AG09309 (cell line): ENCODE results near the gene PURA.

Source experiments
- DNase-seq: peaks from one replicate; pipeline ENCODE4 v3.0.0-alpha.2; 2010; ENCODE audit warnings: low read depth
- H3K4me3 ChIP-seq: 2 replicates; pipeline ENCODE4 v1.5.1; 2011; ENCODE audit warnings: mild to moderate bottlenecking, low read depth, low read length, moderate library complexity; ENCODE audit not compliant: control insufficient read depth
- TF ChIP-seq, protein P1 (sequence below): IDR thresholded peaks from 2 replicates; pipeline ENCODE4 v1.5.1; 2011; ENCODE audit warnings: mild to moderate bottlenecking, low read depth, low read length, inconsistent platforms; ENCODE audit not compliant: insufficient read depth, control insufficient read depth; ENCODE audit errors: missing control alignments

PURA gene

GRCh38 chr5:140111859-140112551, 1.9 kb upstream of the PURA start:
- no peak for DNase-seq
- TF ChIP-seq, protein P1, sequence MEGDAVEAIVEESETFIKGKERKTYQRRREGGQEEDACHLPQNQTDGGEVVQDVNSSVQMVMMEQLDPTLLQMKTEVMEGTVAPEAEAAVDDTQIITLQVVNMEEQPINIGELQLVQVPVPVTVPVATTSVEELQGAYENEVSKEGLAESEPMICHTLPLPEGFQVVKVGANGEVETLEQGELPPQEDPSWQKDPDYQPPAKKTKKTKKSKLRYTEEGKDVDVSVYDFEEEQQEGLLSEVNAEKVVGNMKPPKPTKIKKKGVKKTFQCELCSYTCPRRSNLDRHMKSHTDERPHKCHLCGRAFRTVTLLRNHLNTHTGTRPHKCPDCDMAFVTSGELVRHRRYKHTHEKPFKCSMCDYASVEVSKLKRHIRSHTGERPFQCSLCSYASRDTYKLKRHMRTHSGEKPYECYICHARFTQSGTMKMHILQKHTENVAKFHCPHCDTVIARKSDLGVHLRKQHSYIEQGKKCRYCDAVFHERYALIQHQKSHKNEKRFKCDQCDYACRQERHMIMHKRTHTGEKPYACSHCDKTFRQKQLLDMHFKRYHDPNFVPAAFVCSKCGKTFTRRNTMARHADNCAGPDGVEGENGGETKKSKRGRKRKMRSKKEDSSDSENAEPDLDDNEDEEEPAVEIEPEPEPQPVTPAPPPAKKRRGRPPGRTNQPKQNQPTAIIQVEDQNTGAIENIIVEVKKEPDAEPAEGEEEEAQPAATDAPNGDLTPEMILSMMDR = no peak
- no peak overlapping the region for H3K4me3 ChIP-seq

- TF ChIP-seq, protein P1 = no peak
- peak overlapping the region; percentile 50 for H3K4me3 ChIP-seq
- no peak for DNase-seq
These were observed 1.2 kb upstream of the PURA start for GRCh38 chr5:140112685-140113179.

DNA sequence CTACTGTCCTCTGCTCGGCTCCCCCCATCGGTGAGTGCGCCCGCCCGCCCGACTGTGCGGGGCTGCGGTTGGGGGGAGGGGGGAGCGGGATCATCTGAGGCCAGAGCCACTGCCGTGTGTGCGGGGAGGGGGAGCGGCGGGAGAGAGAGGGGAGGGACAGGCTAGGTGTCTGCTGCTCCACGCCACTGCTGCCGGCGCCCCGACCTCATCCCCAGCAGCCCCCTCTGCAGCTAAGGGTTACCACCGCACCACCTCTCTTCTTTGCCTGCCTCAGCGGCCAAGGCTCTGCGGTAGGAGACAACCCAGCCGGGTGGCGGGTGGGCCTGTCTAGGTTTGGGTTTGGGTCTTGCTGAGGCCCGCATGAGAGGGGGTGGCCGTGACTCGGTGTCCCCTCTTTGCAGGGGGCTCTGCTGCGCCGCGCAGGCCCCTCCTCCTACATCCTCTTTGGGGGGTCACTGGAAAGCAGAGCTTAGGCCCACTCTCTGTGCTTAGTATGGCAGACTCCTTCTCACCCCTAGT, 670 bp upstream of the PURA start:
- TF ChIP-seq, protein P1 = no peak
- no peak for DNase-seq
- peak overlapping the region; percentile 50 for H3K4me3 ChIP-seq

GRCh38 chr5:140114341-140115185, 654 bp downstream of the PURA start:
- DNase-seq = no peak
- H3K4me3 ChIP-seq = peak overlapping the region; percentile 50

DNA sequence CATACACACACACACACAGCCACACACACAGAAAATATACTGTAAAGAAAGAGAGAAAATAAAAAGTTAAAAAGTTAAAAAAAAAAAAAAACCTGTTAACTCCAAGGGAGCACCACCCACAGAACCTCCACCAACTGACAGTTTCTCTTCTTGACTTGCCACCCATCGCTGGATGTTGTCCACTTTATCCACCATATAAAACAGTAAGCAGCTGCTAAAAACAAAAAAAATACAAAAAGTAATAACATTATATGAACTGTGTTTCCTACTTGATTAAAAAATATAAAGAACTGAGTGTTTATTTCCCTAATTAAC, 1.2 kb downstream of the PURA start:
- DNase-seq = no peak
- peak overlapping the region; percentile 50 for H3K4me3 ChIP-seq
- TF ChIP-seq, protein P1 = no peak

More at GRCh38 chr5:140114341-140115185, 654 bp downstream of the PURA start:
- TF ChIP-seq, protein P1 = no peak

GRCh38 chr5:140116716-140117115, 2.8 kb downstream of the PURA start:
- H3K4me3 ChIP-seq = no peak overlapping the region
- TF ChIP-seq, protein P1 = no peak
- no peak for DNase-seq
